Lower lobe of right lung (tissue), 2 donors: Measurements from ENCODE around the gene MAMSTR. TPM values are rescaled to one million over a fixed set of nuclear protein-coding genes. Genes with fewer than 3 reads are reported as not detected.
"Not testable (repeated sequence)": the region's sequence is repeated elsewhere in the genome, so short reads cannot be mapped to it uniquely, and the experiment has no call there.

Experiments
- ATAC-seq, 2 donors: fragments of 200-7000 bp; cut with Tn5 transposase; one replicate each; pipeline ENCODE4 v1.9.1; 2020 to 2022; ENCODE audit warnings: mild to moderate bottlenecking in 2 of 2, moderate library complexity in 2 of 2
- DNase-seq: peaks from one replicate; pipeline ENCODE4 v3.0.0-alpha.2; 2020
- H3K27ac ChIP-seq: fragments of 200-600 bp; one replicate; pipeline ENCODE4 v1.8.0; 2022
- H3K27me3 ChIP-seq: fragments of 200-600 bp; one replicate; pipeline ENCODE4 v1.8.0; 2022; ENCODE audit warnings: low read depth
- H3K36me3 ChIP-seq: fragments of 200-600 bp; one replicate; pipeline ENCODE4 v1.8.0; 2022; ENCODE audit warnings: mild to moderate bottlenecking
- H3K4me1 ChIP-seq: fragments of 200-600 bp; one replicate; pipeline ENCODE4 v1.8.0; 2022
- H3K4me3 ChIP-seq: fragments of 200-600 bp; one replicate; pipeline ENCODE4 v1.8.0; 2022; ENCODE audit warnings: mild to moderate bottlenecking
- H3K9me3 ChIP-seq: fragments of 200-600 bp; one replicate; pipeline ENCODE4 v1.8.0; 2022
- CTCF ChIP-seq: fragments of 200-600 bp; IDR thresholded peaks from one replicate; pipeline ENCODE4 v1.8.0; 2022; ENCODE audit warnings: antibody characterized with exemption, mild to moderate bottlenecking
- intact Hi-C: fragments of 100-400 bp; cut with DNase I; formaldehyde crosslinking; loops from one replicate; pipeline ENCODE4 v1.11.0; 2022
- total RNA-seq: library from RNA; stranded (reverse); fragmentation: NEBNext Ultra II Directional; extraction: Animal tissue kit (Norgen Biotek cat#: 25700); gene quantifications from one replicate; pipeline ENCODE4 v1.2.1, GENCODE V29; 2021
- donor health status: DM: no; HTN: yes; CAD: no; lungs with severe emphysema.

MAMSTR gene
- total RNA-seq, 1 donor from 2014 or later = 1.5 TPM

GRCh38 chr19:48689449-48689848, 30.1 kb downstream of the MAMSTR start:
- no peaks in the 10 kb centered on the region for H3K9me3 ChIP-seq
- no peak overlapping the region for H3K4me3 ChIP-seq
- DNase-seq = no peak
- ATAC-seq = no peak
- no peaks in the 10 kb centered on the region for H3K4me1 ChIP-seq
- intact Hi-C loops = no loop called here
- no peaks in the 10 kb centered on the region for H3K27me3 ChIP-seq
- no peak overlapping the region for H3K27ac ChIP-seq
- TF ChIP-seq CTCF = no peak
- H3K36me3 ChIP-seq = no peaks in the 10 kb centered on the region

- Histone ChIP-seq H3K4me3 (no peak overlapping the region), H3K27ac (no peak overlapping the region), H3K4me1 (no peaks in the 10 kb centered on the region), H3K36me3 (no peaks in the 10 kb centered on the region), H3K9me3 (no peaks in the 10 kb centered on the region), H3K27me3 (no peaks in the 10 kb centered on the region)
- DNase-seq = no peak
- no peak for TF ChIP-seq CTCF
- ATAC-seq = no peak
- intact Hi-C loops = no loop called here
Observed at GRCh38 chr19:48687776-48688175, 31.7 kb downstream of the MAMSTR start.

- H3K4me1 ChIP-seq, intact Hi-C loops, H3K36me3 ChIP-seq, DNase-seq, ATAC-seq, H3K9me3 ChIP-seq, H3K27me3 ChIP-seq, H3K4me3 ChIP-seq, H3K27ac ChIP-seq: not testable (repeated sequence)
Observed at GRCh38 chr19:48686637-48687036, 32.9 kb downstream of the MAMSTR start.

- intact Hi-C loops = no loop called here
- TF ChIP-seq CTCF = no peak
- no peak for DNase-seq
- Histone ChIP-seq H3K4me3 (no peak overlapping the region), H3K27me3 (no peaks in the 10 kb centered on the region), H3K36me3 (no peaks in the 10 kb centered on the region), H3K27ac (no peak overlapping the region), H3K9me3 (no peaks in the 10 kb centered on the region), H3K4me1 (no peaks in the 10 kb centered on the region)
- ATAC-seq = no peak
Observed at GRCh38 chr19:48686088-48686487, 33.4 kb downstream of the MAMSTR start.

- H3K9me3 ChIP-seq = no peaks in the 10 kb centered on the region
- no peak for TF ChIP-seq CTCF
- H3K27ac ChIP-seq = no peak overlapping the region
- no peaks in the 10 kb centered on the region for H3K27me3 ChIP-seq
- intact Hi-C loops = no loop called here
- no peak for ATAC-seq
- H3K4me1 ChIP-seq = no peaks in the 10 kb centered on the region
- H3K36me3 ChIP-seq = no peaks in the 10 kb centered on the region
- DNase-seq = no peak
- H3K4me3 ChIP-seq = no peak overlapping the region
Observed at GRCh38 chr19:48685583-48685982, 33.9 kb downstream of the MAMSTR start.

- H3K4me3 ChIP-seq = peak overlapping the region; percentile 32
- ATAC-seq (peak; percentile 55 to 68), DNase-seq (peak; percentile 73)
- no peaks in the 10 kb centered on the region for H3K9me3 ChIP-seq
- intact Hi-C loops = no loop called here
- no peak overlapping the region for H3K27ac ChIP-seq
- no peaks in the 10 kb centered on the region for H3K4me1 ChIP-seq
- TF ChIP-seq CTCF = no peak
- H3K27me3 ChIP-seq = no peaks in the 10 kb centered on the region
- no peaks in the 10 kb centered on the region for H3K36me3 ChIP-seq
Observed at GRCh38 chr19:48683349-48683748, 36.2 kb downstream of the MAMSTR start.
